K562 (cell line): ENCODE results near the gene RAD23B. TPM values are rescaled to one million over a fixed set of nuclear protein-coding genes. Genes with fewer than 3 reads are reported as not detected.

ENCODE experiments used
- ATAC-seq: fragments of 200-7000 bp; cut with Tn5 transposase; 3 replicates; pipeline ENCODE4 v1.9.1; 2020; ENCODE audit warnings: moderate library complexity
- BruUV-seq: library from RNA; stranded (reverse); fragments of 400-500 nt; replicated peaks from 2 replicates; lab custom pipeline; 2021; lab: Mats Ljungman, UMichigan
- CTCF ChIA-PET: fragments of 300-600 bp; formaldehyde crosslinking; extraction: SDS; loops from one replicate; lab custom pipeline; 2021; ENCODE audit warnings: low intra/inter-chr PET ratio; lab: Yijun Ruan, JAX
- POLR2A ChIA-PET: fragments of 300-600, 350-650 bp; sonication (Branson Sonifier 250); formaldehyde crosslinking; extraction: SDS; loops from one replicate; lab custom pipeline; 2021; ENCODE audit warnings: antibody characterized with exemption, inconsistent platforms; lab: Yijun Ruan, JAX
- DNase-seq, 4 experiments: peaks; one replicate each; pipeline versions ENCODE4 v3.0.0 to v3.0.0-alpha.2; 2011 to 2018; ENCODE audit warnings: low spot score in 3 of 4, mixed read lengths in 3 of 4; ENCODE audit errors: extremely low read depth in 1 of 4
- FAIRE-seq: peaks from 2 replicates; lab custom pipeline; 2011; peaks lifted over from hg19 to GRCh38; lab: Jason Lieb, UNC
- H2AFZ ChIP-seq: 2 replicates; pipeline ENCODE4 v1.6.0; 2011; ENCODE audit warnings: low read depth, low read length, control low read depth, inconsistent platforms
- H3K27ac ChIP-seq: fragments of 200-600 bp; 3 replicates; pipeline ENCODE4 v1.8.0; 2011; ENCODE audit warnings: low read depth, mild to moderate bottlenecking, control low read depth, inconsistent platforms, low read length, moderate library complexity, mixed read lengths; ENCODE audit errors: extremely low read depth
- H3K27me3 ChIP-seq, 2 experiments: fragments of 300-600 bp in 1 of 2; 2 replicates in 1 of 2; 3 replicates in 1 of 2; pipeline versions ENCODE4 v1.6.0 to v1.8.0; 2011; ENCODE audit warnings: inconsistent platforms in 2 of 2, low read length in 2 of 2, mild to moderate bottlenecking in 1 of 2, mixed read lengths in 1 of 2, moderate library complexity in 1 of 2; ENCODE audit not compliant: control insufficient read depth in 2 of 2, insufficient read depth in 2 of 2
- H3K36me3 ChIP-seq: fragments of 300-600 bp; 3 replicates; pipeline ENCODE4 v1.8.0; 2011; ENCODE audit warnings: mild to moderate bottlenecking, low read length, inconsistent platforms; ENCODE audit not compliant: control insufficient read depth, insufficient read depth
- H3K4me1 ChIP-seq, 2 experiments: fragments of 200-600 bp in 1 of 2; replicated peaks in 1 of 2; 2 replicates in 1 of 2; 3 replicates in 1 of 2; pipeline versions ENCODE4 v1.5.1 to v1.8.0; 2011; ENCODE audit warnings: inconsistent platforms in 2 of 2, low read length in 2 of 2, mild to moderate bottlenecking in 1 of 2, mixed read lengths in 1 of 2, moderate library complexity in 1 of 2; ENCODE audit not compliant: control insufficient read depth in 2 of 2, insufficient read depth in 2 of 2
- H3K4me2 ChIP-seq: 2 replicates; pipeline ENCODE4 v1.6.1; 2011; ENCODE audit warnings: low read length, control low read depth, inconsistent platforms, mixed read lengths; ENCODE audit not compliant: insufficient read depth
- H3K4me3 ChIP-seq: fragments of 200-600 bp; sonication (generic), shearing (Covaris generic); 2 replicates; pipeline ENCODE4 v1.5.1; 2016; ENCODE audit warnings: control low read depth, inconsistent platforms
- H3K79me2 ChIP-seq: fragments of 200-600 bp; 3 replicates; pipeline ENCODE4 v1.8.0; 2011; ENCODE audit warnings: low read length, inconsistent platforms; ENCODE audit not compliant: control insufficient read depth, insufficient read depth
- H3K9ac ChIP-seq, 2 experiments: 2 replicates each; pipeline versions ENCODE4 v1.6.0 to v1.6.1; 2011; ENCODE audit warnings: low read depth in 2 of 2, low read length in 2 of 2, control low read depth in 1 of 2, inconsistent platforms in 1 of 2, mild to moderate bottlenecking in 1 of 2, mixed read lengths in 1 of 2; ENCODE audit not compliant: insufficient read depth in 1 of 2
- H3K9me1 ChIP-seq: one replicate; pipeline ENCODE4 v1.6.0; 2011; ENCODE audit warnings: inconsistent platforms, mild to moderate bottlenecking, low read length, moderate library complexity; ENCODE audit not compliant: control insufficient read depth, insufficient read depth
- H3K9me3 ChIP-seq: replicated peaks from 2 replicates; pipeline ENCODE4 v1.5.1; 2011; ENCODE audit warnings: low read depth, low read length, inconsistent platforms; ENCODE audit not compliant: control insufficient read depth, insufficient read depth
- H4K20me1 ChIP-seq: replicated peaks from 2 replicates; pipeline ENCODE4 v1.6.1; 2011; ENCODE audit warnings: low read length, inconsistent platforms, mixed read lengths; ENCODE audit not compliant: control insufficient read depth, insufficient read depth
- DACH1 ChIP-seq: fragments of 450-650 bp; IDR thresholded peaks from 2 replicates; pipeline ENCODE4 v1.6.1; 2018; ENCODE audit not compliant: partially characterized antibody
- FOXK2 ChIP-seq, 2 experiments: fragments of 450-650 bp; IDR thresholded peaks in 1 of 2; conservative IDR thresholded peaks in 1 of 2; 2 replicates each; pipeline ENCODE4 v1.6.1; 2016; ENCODE audit warnings: low read depth in 2 of 2, mild to moderate bottlenecking in 1 of 2
- KDM2B ChIP-seq: fragments of 250-450 bp; sonication (Bioruptor Pico); IDR thresholded peaks from 2 replicates; pipeline ENCODE4 v1.8.0; 2021; ENCODE audit warnings: mild to moderate bottlenecking, moderate library complexity
- OTX1 ChIP-seq: fragments of 450-650 bp; formaldehyde crosslinking; IDR thresholded peaks from 2 replicates; pipeline ENCODE4 v1.4.0; 2022; ENCODE audit warnings: mild to moderate bottlenecking
- PHF20 ChIP-seq: fragments of 450-650 bp; IDR thresholded peaks from 2 replicates; pipeline ENCODE4 v1.6.1; 2018; ENCODE audit not compliant: partially characterized antibody
- POLR2H ChIP-seq: IDR thresholded peaks from 2 replicates; pipeline ENCODE4 v1.6.1; 2016; ENCODE audit warnings: missing genetic modification characterization, low read depth, mild to moderate bottlenecking, control low read depth, missing compliant biosample characterization, moderate library complexity
- RBM15 ChIP-seq: fragments of 200-400 bp; formaldehyde crosslinking; IDR thresholded peaks from 2 replicates; pipeline ENCODE4 v1.6.1; 2018; ENCODE audit warnings: mild to moderate bottlenecking, low read length, moderate library complexity; ENCODE audit not compliant: insufficient read depth
- RREB1 ChIP-seq: fragments of 250-450 bp; sonication (Bioruptor Pico); IDR thresholded peaks from 2 replicates; pipeline ENCODE4 v1.4.0; 2020
- SREBF2 ChIP-seq: sonication (generic); formaldehyde crosslinking; IDR thresholded peaks from 2 replicates; pipeline ENCODE4 v1.4.0; 2020; ENCODE audit warnings: mild to moderate bottlenecking, missing genetic modification reagents
- SRSF3 ChIP-seq: fragments of 200-400 bp; formaldehyde crosslinking; IDR thresholded peaks from 2 replicates; pipeline ENCODE4 v1.6.1; 2016; ENCODE audit warnings: mild to moderate bottlenecking, low read length, moderate library complexity; ENCODE audit not compliant: insufficient read depth
- VEZF1 ChIP-seq: fragments of 200-800 bp; sonication (Bioruptor generic); IDR thresholded peaks from 2 replicates; pipeline ENCODE4 v1.6.1; 2017; ENCODE audit warnings: missing genetic modification characterization, missing compliant biosample characterization
- ZNF280A ChIP-seq: fragments of 450-650 bp; IDR thresholded peaks from 2 replicates; pipeline ENCODE4 v1.6.1; 2018; ENCODE audit warnings: mild to moderate bottlenecking, low read depth; ENCODE audit not compliant: partially characterized antibody
- ZNF586 ChIP-seq: fragments of 450-650 bp; formaldehyde crosslinking; conservative IDR thresholded peaks from 2 replicates; pipeline ENCODE4 v1.4.0; 2020; ENCODE audit warnings: mild to moderate bottlenecking, moderate library complexity
- WGBS: fragments of 100-300 bp; shearing (Covaris generic); methylation state at CpG from one replicate; pipeline ENCODE4 v1.1.6; 2016; ENCODE audit warnings: low coverage, mixed read lengths; ENCODE audit not compliant: insufficient coverage; ENCODE audit errors: missing lambda C conversion rate; 5-methylcytosine and 5-hydroxymethylcytosine counted together
- in situ Hi-C: fragments of 300-500 bp; cut with MboI; formaldehyde crosslinking; loops from 4 replicates; pipeline ENCODE4 v1.15.0; 2018; ENCODE audit warnings: inconsistent platforms, mixed read lengths
- intact Hi-C: fragments of 100-400 bp; cut with micrococcal nuclease; formaldehyde crosslinking; loops from 2 replicates; pipeline ENCODE4 v1.14.2; 2022
- polyA plus RNA-seq, 8 experiments: library from polyadenylated mRNA; depleted of rRNA in 4 of 8; stranded (reverse) in 5 of 8; unstranded in 3 of 8; fragments of >200 nt; fragmentation: Nextera tagmentation in 2 of 8; fragmentation: Illumina TruSeq in 1 of 8; extraction: Ambion mirVana in 2 of 8; extraction: Trizol in 1 of 8; gene quantifications; 2 replicates each; pipeline versions ENCODE4 v1.2.1 to v1.2.3, GENCODE V29; 2011 to 2014; ENCODE audit warnings: inconsistent platforms in 1 of 8, missing spikeins in 1 of 8
- total RNA-seq, 7 experiments: library from RNA; depleted of rRNA in 6 of 7; stranded (reverse); fragments of >200 nt in 6 of 7; fragmentation: Illumina TruSeq in 2 of 7; extraction: Trizol in 2 of 7; gene quantifications; 2 replicates each; pipeline versions ENCODE4 v1.2.1 to v1.2.3, GENCODE V29; 2011 to 2021; ENCODE audit warnings: low replicate concordance in 1 of 7

Gene RAD23B
- total and polyA plus RNA-seq, 9 of the 15 experiments (the other 6 are each of a cell fraction or from before 2014, with no cell fraction given) = 14.5 to 184 (median 114) TPM

- Histone ChIP-seq H3K36me3 (peaks cover 86% of the 10 kb centered on the region), H3K27ac (no peak overlapping the region), H2AFZ (no peak overlapping the region), H3K9me1 (no peaks in the 10 kb centered on the region), H3K9ac (no peak overlapping the region), H3K4me3 (no peak overlapping the region), H3K9me3 (no peaks in the 10 kb centered on the region), H4K20me1 (peaks cover 1% of the 10 kb centered on the region; the same call in 1 of the 2 replicates), H3K79me2 (peaks cover 91% of the 10 kb centered on the region), H3K4me2 (no peak overlapping the region), H3K27me3 (no peaks in the 10 kb centered on the region), H3K4me1 (no peaks in the 10 kb centered on the region)
- CTCF ChIA-PET = no interaction called here
- POLR2A ChIA-PET = interaction anchor here (0.6 to 1.5 kb wide), 4 partner anchors 8 to 39 kb away, joined by 3 to 4 read pairs (median 4); no protein-coding TSS in a partner anchor
- WGBS = 87% methylated on average over 8 of the region's 8 CpGs
- intact Hi-C loops = no loop called here
- ATAC-seq (no peak; the same call in 2 of the 3 replicates), FAIRE-seq (no peak), DNase-seq (no peak)
- in situ Hi-C loops = no loop called here
- no TSS peak for BruUV-seq
- TF ChIP-seq FOXK2 (conservative IDR thresholded peaks at IDR 0.05 in 1 of 2, IDR thresholded peaks at IDR 0.05 in 1 of 2; ENCODE audit: low read depth in 2 of 2) (no peak), ZNF586 (CRISPR knock-in tag) (no peak), POLR2H (tag) (no peak), SREBF2 (CRISPR knock-in tag) (no peak), SRSF3 (no peak), OTX1 (no peak), RREB1 (CRISPR knock-in tag) (no peak), ZNF280A (no peak), VEZF1 (CRISPR knock-in tag) (no peak), RBM15 (no peak), DACH1 (no peak), PHF20 (no peak), KDM2B (CRISPR knock-in tag) (no peak)
Observed at GRCh38 chr9:107312376-107313050, 29.4 kb downstream of the RAD23B start.
